NCI-H2196 treated with DMSO at 0.1 percent for 48 hours (cell line): ENCODE data around the gene CCDC121.

Experiments used
- DNase-seq: peaks from one replicate; lab custom pipeline; 2025; ENCODE audit not compliant: unreplicated experiment; lab: John Stamatoyannopoulos, UW

CCDC121 gene

DNA sequence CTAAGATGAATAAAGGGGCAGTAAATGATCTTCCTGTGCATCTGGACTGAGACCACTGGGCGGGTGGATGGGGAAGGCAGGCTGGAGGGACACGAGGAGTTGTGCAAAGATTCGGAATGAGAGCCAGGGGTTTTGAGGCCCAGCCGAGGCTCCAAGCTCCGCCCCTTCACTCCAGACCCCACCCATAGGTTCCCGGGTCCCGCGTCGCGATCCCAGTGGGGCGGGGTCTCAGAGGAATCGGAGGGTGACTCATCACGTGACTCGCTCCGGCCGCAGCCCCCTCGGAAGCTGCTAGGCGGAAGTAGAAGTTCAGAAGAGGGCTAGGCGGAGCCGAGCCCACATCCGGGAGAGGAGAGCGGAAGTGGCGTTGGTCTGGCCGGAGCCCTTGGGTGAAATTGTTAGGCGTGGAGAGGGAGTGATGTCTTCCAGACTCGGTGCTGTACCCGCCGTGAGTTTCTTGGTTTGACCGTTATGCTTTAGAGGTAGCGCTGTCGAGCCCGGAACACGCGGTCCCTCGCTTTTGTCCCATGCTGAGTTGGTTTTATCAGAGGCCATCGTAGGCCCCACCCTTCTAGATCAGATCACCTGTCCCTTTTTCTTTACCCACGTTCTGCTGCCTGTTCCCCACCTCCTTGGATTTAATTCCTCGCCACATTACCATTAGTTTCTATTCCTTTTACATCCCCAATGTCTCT lies 46.0 kb downstream of the CCDC121 start, which contains the start of gene ZNF512:
ZNF512 (plus strand) TSS at position 348 of the 695 bp plus-strand sequence; CDS start at position 419, 71 bp downstream.
- peak; percentile 85 for DNase-seq

DNA sequence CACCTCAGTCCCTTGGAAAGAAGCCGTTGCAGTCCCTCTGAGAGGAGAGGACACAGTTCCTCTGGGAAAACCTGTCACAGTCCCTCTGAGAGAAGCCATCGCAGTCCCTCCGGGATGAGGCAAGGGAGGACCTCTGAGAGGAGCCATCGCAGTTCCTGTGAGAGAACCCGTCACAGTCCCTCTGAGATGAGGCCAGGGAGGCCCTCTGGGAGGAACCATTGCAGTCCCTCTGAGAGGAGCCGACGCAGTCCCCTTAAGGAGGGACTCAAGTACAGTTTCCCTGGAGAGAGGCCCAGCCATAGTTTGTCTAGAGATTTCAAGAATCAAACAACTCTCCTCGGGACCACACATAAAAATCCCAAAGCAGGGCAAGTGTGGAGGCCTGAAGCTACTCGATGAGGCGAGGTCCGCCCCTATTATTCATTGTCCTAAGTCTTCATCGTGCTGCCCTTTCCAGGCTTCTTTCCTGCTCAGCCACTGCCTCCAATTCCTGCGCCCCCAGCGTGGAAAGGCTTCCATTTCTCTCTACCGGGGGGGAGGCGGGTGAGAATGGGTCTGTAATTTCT lies 46.6 kb downstream of the CCDC121 start:
- no peak for DNase-seq

DNA sequence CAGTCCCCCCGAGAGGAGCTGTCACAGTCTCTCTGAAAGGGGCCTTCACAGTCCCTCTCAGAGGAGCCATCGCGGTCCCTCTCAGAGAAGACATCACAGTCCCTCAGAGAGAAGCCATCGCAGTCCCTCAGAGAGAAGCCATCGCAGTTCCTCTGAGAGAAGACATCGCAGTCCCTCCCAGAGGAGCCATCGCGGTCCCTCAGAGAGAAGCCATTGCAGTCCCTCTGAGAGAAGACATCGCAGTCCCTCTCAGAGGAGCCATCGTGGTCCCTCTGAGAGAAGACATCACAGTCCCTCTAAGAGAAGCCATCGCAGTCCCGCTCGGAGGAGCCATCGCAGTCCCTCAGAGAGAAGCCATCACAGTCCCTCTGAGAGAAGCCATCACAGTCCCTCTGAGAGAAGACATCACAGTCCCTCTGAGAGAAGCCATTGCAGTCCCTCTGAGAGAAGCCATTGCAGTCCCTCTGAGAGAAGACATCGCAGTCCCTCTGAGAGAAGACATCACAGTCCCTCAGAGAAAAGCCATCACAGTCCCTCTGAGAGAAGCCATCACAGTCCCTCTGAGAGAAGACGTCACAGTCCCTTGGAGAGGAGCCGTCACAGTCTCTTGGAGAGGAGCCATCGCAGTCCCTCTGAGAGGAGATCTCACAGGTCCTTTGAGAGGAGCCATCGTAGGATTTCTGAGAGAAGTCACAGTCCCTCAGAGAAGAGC lies 47.2 kb downstream of the CCDC121 start:
- no peak for DNase-seq
